ENCODE data around the gene LDLRAD4. TPM values are rescaled to one million over a fixed set of nuclear protein-coding genes. Genes with fewer than 3 reads are reported as not detected.

The LDLRAD4 gene
- total and polyA plus RNA-seq, 8 donors = 2.0 to 47.9 (median 9.0) TPM

GRCh38 chr18:13576598-13576997 is 358.0 kb downstream of the LDLRAD4 start:
- no peaks in the 10 kb centered on the region for H3K36me3 ChIP-seq
- H3K4me1 ChIP-seq = peaks cover 0 to 30% (median 6%) of the 10 kb centered on the region in 4 donors
- 86 to 91% (median 89%) methylated on average over 6 of the region's 6 CpGs for whole genome bisulfite sequencing, 5 donors
- intact Hi-C loops (cut with DNase I; ENCODE audit: low total_unique reads) = no loop called here
- no peak for DNase-seq
- H3K9me3 ChIP-seq = no peaks in the 10 kb centered on the region
- H3K4me3 ChIP-seq = no peak overlapping the region
- no peak overlapping the region for H3K27ac ChIP-seq
- no peaks in the 10 kb centered on the region for H3K27me3 ChIP-seq
- TF ChIP-seq CTCF (IDR thresholded peaks at IDR 0.05) = no peak
- no peak for TF ChIP-seq POLR2AphosphoS5 (IDR thresholded peaks at IDR 0.05)
- TF ChIP-seq EP300 (IDR thresholded peaks at IDR 0.05) = no peak
- TF ChIP-seq POLR2A (IDR thresholded peaks at IDR 0.05) = no peak

- no peaks in the 10 kb centered on the region for H3K27me3 ChIP-seq
- H3K4me3 ChIP-seq = no peak overlapping the region
- no peak for TF ChIP-seq EP300 (IDR thresholded peaks at IDR 0.05)
- no peak for TF ChIP-seq POLR2AphosphoS5 (IDR thresholded peaks at IDR 0.05)
- no peak for TF ChIP-seq POLR2A (IDR thresholded peaks at IDR 0.05)
- no peak for TF ChIP-seq CTCF (IDR thresholded peaks at IDR 0.05)
- H3K9me3 ChIP-seq = no peaks in the 10 kb centered on the region
- DNase-seq = peak in 1 of 2 donors; percentile 36
- peak overlapping the region in 2 of 5 donors; percentile 7 to 59 for H3K27ac ChIP-seq
- intact Hi-C loops (cut with DNase I; ENCODE audit: low total_unique reads) = no loop called here
- H3K4me1 ChIP-seq = peaks cover 0 to 30% (median 6%) of the 10 kb centered on the region in 4 donors
- H3K36me3 ChIP-seq = no peaks in the 10 kb centered on the region
- WGBS, 5 donors = 52 to 69% (median 67%) methylated on average over 10 of the region's 10 CpGs
Observed at GRCh38 chr18:13577091-13577697, 358.6 kb downstream of the LDLRAD4 start.

- WGBS, 5 donors = 52 to 71% (median 62%) methylated on average over 3 of the region's 3 CpGs
- DNase-seq = no peak
- no peaks in the 10 kb centered on the region for H3K27me3 ChIP-seq
- peak overlapping the region in 2 of 5 donors; percentile 7 to 59 for H3K27ac ChIP-seq
- H3K4me1 ChIP-seq = peaks cover 0 to 30% (median 6%) of the 10 kb centered on the region in 4 donors
- intact Hi-C loops (cut with DNase I; ENCODE audit: low total_unique reads) = no loop called here
- H3K36me3 ChIP-seq = no peaks in the 10 kb centered on the region
- TF ChIP-seq POLR2AphosphoS5 (IDR thresholded peaks at IDR 0.05) = no peak
- H3K4me3 ChIP-seq = no peak overlapping the region
- no peaks in the 10 kb centered on the region for H3K9me3 ChIP-seq
Observed at GRCh38 chr18:13577781-13578180, 359.2 kb downstream of the LDLRAD4 start.

- WGBS, 5 donors = 78 to 91% (median 90%) methylated on average over 6 of the region's 6 CpGs
- intact Hi-C loops (cut with DNase I; ENCODE audit: low total_unique reads) = no loop called here
Observed at GRCh38 chr18:13578400-13578799, 359.8 kb downstream of the LDLRAD4 start.

More at GRCh38 chr18:13578400-13578799, 359.8 kb downstream of the LDLRAD4 start:
- Histone ChIP-seq H3K36me3 (no peaks in the 10 kb centered on the region), H3K4me3 (no peak overlapping the region), H3K27ac (no peak overlapping the region), H3K27me3 (no peaks in the 10 kb centered on the region), H3K4me1 (peaks cover 0 to 30% (median 6%) of the 10 kb centered on the region in 4 donors), H3K9me3 (no peaks in the 10 kb centered on the region)
- no peak for DNase-seq
- TF ChIP-seq POLR2A (IDR thresholded peaks at IDR 0.05) (no peak), CTCF (IDR thresholded peaks at IDR 0.05) (no peak), EP300 (IDR thresholded peaks at IDR 0.05) (no peak), POLR2AphosphoS5 (IDR thresholded peaks at IDR 0.05) (no peak)

All from stomach (tissue), 9 donors.